ENCODE measurements around the gene ADRB1. TPM values are rescaled to one million over a fixed set of nuclear protein-coding genes. Genes with fewer than 3 reads are reported as not detected.

ADRB1 gene
- total RNA-seq, 1 donor from 2014 or later = 35.6 TPM

DNA sequence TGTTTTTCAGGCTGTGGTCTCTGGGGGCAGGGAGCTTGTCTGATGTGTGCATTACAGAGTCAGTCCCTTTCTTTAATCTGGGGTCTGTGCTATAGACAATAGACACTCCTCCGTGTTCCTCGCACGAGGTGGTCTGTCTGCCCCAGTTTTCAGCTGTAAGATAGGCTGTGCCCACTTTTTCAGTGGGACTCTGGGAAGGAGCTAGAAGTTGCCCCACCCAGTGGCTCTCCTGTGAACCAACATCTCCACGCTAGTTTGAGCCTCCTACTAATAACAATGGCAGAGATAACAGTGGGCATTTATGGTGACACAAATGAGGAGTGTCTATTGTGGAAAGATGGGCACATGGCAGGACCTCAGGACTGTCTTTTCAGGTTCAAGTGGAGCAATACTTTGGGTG is 44.0 kb downstream of the ADRB1 start:
- no peak overlapping the region for H3K4me3 ChIP-seq
- H3K36me3 ChIP-seq = no peaks in the 10 kb centered on the region
- no peaks in the 10 kb centered on the region for H3K27me3 ChIP-seq (ENCODE audit: low read depth)
- DNase-seq (no peak), ATAC-seq (no peak)
- H3K27ac ChIP-seq = no peak overlapping the region
- intact Hi-C loops (cut with DNase I) = no loop called here
- TF ChIP-seq, protein P1, sequence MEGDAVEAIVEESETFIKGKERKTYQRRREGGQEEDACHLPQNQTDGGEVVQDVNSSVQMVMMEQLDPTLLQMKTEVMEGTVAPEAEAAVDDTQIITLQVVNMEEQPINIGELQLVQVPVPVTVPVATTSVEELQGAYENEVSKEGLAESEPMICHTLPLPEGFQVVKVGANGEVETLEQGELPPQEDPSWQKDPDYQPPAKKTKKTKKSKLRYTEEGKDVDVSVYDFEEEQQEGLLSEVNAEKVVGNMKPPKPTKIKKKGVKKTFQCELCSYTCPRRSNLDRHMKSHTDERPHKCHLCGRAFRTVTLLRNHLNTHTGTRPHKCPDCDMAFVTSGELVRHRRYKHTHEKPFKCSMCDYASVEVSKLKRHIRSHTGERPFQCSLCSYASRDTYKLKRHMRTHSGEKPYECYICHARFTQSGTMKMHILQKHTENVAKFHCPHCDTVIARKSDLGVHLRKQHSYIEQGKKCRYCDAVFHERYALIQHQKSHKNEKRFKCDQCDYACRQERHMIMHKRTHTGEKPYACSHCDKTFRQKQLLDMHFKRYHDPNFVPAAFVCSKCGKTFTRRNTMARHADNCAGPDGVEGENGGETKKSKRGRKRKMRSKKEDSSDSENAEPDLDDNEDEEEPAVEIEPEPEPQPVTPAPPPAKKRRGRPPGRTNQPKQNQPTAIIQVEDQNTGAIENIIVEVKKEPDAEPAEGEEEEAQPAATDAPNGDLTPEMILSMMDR (IDR thresholded peaks at IDR 0.05) = no peak
- no peaks in the 10 kb centered on the region for H3K4me1 ChIP-seq
- no peaks in the 10 kb centered on the region for H3K9me3 ChIP-seq

DNA sequence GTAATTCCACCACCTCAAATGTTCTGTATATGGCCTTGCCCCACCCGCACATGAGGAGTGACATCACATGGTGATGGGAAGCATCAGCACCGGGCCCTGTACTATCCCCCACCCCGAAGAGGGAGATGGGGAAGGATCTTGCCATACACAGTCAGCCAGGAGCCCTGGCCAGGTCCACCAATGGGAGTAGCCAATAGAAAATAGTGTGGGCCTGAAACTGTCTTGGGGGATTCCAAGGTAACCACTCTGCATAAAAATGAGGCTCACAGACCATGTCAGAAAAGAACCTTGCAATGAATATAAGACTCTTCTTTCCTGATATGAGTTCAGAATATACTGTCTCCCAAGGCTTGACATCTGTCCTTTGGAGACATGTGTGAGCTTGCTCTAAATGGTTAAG is 51.1 kb downstream of the ADRB1 start:
- no peaks in the 10 kb centered on the region for H3K27me3 ChIP-seq (ENCODE audit: low read depth)
- TF ChIP-seq, protein P1 (IDR thresholded peaks at IDR 0.05) = no peak
- intact Hi-C loops (cut with DNase I) = no loop called here
- no peaks in the 10 kb centered on the region for H3K4me1 ChIP-seq
- H3K4me3 ChIP-seq = no peak overlapping the region
- H3K9me3 ChIP-seq = no peaks in the 10 kb centered on the region
- no peaks in the 10 kb centered on the region for H3K36me3 ChIP-seq
- no peak for ATAC-seq
- DNase-seq = no peak
- no peak overlapping the region for H3K27ac ChIP-seq

DNA sequence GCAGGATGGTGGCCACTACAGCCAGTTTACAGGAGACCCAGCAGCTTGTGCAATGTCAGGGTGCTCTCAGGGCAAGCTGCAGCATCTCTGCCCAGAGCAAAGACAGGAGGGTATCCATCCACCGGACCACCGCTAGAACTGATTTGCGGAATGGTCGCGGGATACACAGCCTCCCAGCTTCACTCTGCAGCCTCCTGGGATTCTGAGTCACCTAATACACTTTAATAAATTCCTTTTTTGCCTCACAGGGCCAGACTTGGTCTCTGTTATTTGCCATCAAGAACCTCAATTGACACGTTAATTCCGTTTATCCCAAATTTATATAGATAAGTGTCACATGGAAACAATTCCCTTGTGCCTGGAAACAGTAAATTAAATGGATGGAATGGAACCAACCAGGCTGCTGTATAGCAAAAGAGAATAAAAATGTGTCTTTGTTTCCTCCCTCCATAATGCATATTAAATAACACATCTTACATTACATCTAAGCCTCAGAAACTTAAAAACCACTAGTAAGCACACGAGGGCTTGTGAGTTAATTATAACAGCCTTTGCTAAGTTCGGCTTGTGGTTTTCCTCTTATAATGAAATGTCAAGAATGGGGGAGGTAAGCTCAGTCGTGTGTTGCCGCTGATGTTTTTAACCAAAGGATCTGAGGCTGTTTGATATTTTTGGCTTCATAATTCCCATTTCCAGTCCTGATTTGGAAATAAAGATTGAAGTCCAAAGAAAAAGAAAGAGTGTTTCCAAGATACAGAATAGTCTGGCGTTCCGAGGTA is 52.1 kb downstream of the ADRB1 start:
- H3K27me3 ChIP-seq (ENCODE audit: low read depth) = peaks cover 2% of the 10 kb centered on the region
- no peak overlapping the region for H3K4me3 ChIP-seq
- H3K9me3 ChIP-seq = no peaks in the 10 kb centered on the region
- peaks cover 5% of the 10 kb centered on the region for H3K4me1 ChIP-seq
- TF ChIP-seq, protein P1 (IDR thresholded peaks at IDR 0.05) = no peak
- no peak for ATAC-seq
- H3K27ac ChIP-seq = no peak overlapping the region
- no peak for DNase-seq
- no peaks in the 10 kb centered on the region for H3K36me3 ChIP-seq
- intact Hi-C loops (cut with DNase I) = no loop called here

Other genes starting within 250 kb of the ADRB1 start
- gene DCLRE1A, start 189.8 kb upstream of the ADRB1 start, total RNA-seq = 7.1 TPM
- 43.6 TPM for gene NHLRC2, start 189.2 kb upstream of the ADRB1 start, total RNA-seq
- gene CCDC186, start 130.3 kb downstream of the ADRB1 start, total RNA-seq = 33.1 TPM
- gene TDRD1, start 135.5 kb downstream of the ADRB1 start, total RNA-seq = 0.09 TPM
- 10.6 TPM for gene VWA2, start 195.4 kb downstream of the ADRB1 start, total RNA-seq